Bronchial smooth muscle cell (primary cell): ENCODE measurements around the gene ADGRG4. TPM values are rescaled to one million over a fixed set of nuclear protein-coding genes. Genes with fewer than 3 reads are reported as not detected.

Experiments used
- total RNA-seq: library from RNA; depleted of rRNA; stranded (reverse); fragments of >200 nt; gene quantifications from 2 replicates; pipeline ENCODE4 v1.2.1, GENCODE V29; 2014

The ADGRG4 gene
- total RNA-seq, result not detected in 2 replicates

GRCh38 chrX:136300721-136301120 is at the start of gene ADGRG4:
Gene ADGRG4 (plus strand): TSS chrX:136300963. CDS start chrX:136308778, 7,815 bp downstream.

GRCh38 chrX:136251041-136251991 is 49.4 kb upstream of the ADGRG4 start, which contains the start of gene MAP7D3:
Gene MAP7D3 (minus strand): TSS chrX:136251400. CDS start chrX:136251358, 42 bp downstream.

Other genes with a start within 250 kb of the ADGRG4 start
- gene FHL1, start 153.4 kb upstream of the ADGRG4 start, total RNA-seq, result 49.3 and 78.4 TPM in 2 replicates
- gene MAP7D3, start 49.6 kb upstream of the ADGRG4 start, total RNA-seq, result 10.0 and 11.3 TPM in 2 replicates
- not detected in 2 replicates for gene BRS3, start 187.0 kb downstream of the ADGRG4 start, total RNA-seq
- gene HTATSF1, start 196.6 kb downstream of the ADGRG4 start, total RNA-seq, result 30.7 and 31.5 TPM in 2 replicates
- not detected in 2 replicates for gene VGLL1, start 231.3 kb downstream of the ADGRG4 start, total RNA-seq